HK-2 (cell line): ENCODE measurements around the gene TMEM131.

ENCODE experiments used
- DNase-seq: peaks from one replicate; pipeline ENCODE4 v3.0.0-alpha.2; 2018; ENCODE audit not compliant: unreplicated experiment

Gene TMEM131

DNA sequence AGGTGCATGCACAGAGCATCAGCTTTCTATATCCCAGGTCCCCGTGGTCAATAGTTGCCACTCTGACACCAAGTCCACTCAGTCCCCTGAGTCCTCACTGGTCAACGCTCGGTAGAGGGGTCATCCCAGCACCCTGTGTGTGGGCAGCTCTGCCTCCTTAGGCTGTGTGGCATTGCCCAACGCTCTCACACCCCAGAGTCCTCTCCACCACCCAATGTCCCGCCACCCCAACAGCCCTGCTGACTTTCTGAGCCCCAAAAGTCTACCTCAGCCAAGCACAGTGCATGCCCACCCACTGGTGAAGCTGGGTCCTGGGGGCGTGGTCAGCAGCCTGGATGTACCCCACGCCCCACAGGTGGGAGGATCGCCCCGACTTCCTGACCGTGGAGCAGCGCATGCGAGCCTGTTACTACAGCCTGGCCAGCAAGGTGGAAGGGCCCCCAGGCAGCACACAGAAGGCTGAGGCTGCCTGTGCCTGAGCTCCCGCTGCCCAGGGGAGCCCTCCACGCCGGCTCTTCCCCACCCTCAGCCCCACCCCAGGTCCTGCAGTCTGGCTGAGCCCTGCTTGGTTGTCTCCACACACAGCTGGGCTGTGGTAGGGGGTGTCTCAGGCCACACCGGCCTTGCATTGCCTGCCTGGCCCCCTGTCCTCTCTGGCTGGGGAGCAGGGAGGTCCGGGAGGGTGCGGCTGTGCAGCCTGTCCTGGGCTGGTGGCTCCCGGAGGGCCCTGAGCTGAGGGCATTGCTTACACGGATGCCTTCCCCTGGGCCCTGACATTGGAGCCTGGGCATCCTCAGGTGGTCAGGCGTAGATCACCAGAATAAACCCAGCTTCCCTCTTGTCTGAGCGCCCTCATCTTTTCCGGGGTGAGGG, 256.5 kb downstream of the TMEM131 start:
- DNase-seq: no peak

DNA sequence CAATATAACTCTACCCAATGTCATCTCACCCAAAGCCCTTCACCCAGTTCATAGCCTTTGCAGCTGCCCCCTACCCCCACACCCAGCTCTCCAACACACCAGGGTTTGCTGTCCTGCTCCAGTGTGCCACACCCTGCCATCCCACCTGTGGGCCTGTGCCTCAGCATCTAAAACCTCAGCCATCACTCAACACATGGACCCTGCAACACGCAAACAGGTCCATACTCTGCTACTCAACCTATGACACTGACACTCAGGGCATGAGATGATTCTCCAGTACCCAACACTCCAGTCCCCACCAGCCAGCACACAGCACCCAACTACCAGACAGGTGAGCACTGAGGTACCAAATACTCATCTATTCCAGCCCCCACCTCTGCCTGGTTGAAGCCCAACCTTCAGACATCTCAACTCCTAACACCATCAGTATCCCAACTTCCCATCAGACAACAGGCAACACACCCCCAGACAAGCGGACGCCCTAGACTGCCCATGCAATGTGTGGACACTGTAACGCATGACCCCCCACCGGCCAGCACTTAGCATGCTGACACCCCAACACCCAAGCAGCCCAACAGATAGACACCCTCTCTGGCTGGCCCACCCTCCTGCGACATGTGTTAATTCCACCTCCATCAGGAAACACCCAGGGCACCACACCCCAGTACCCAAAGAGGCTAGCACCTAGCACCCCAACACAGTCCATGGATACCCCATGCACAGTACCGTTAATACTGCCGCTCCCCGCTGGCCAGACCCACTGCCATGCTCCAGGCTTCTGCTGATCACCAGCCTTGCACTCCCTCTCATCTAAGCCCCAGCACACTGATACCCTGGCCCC, 257.3 kb downstream of the TMEM131 start:
- no peak for DNase-seq

DNA sequence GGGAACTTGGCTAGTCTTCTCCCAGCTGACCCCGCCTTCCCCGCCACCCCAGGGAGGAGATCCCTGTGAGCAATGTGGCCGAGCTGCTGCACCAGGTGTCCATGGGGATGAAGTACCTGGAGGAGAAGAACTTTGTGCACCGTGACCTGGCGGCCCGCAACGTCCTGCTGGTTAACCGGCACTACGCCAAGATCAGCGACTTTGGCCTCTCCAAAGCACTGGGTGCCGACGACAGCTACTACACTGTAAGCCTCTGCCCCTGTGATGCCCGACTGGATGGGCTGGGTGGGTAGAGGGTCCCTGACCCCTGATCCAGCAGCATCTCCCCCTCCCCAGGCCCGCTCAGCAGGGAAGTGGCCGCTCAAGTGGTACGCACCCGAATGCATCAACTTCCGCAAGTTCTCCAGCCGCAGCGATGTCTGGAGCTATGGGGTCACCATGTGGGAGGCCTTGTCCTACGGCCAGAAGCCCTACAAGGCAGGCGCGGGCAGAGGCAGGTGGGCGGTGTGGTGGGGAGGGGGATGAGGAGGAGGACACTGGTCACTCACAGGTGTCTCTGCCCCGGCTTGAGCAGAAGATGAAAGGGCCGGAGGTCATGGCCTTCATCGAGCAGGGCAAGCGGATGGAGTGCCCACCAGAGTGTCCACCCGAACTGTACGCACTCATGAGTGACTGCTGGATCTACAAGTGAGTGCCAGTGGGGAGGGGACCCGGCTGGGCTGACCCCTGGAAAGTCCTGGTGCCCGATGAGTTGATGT, 258.1 kb downstream of the TMEM131 start:
- DNase-seq: no peak

DNA sequence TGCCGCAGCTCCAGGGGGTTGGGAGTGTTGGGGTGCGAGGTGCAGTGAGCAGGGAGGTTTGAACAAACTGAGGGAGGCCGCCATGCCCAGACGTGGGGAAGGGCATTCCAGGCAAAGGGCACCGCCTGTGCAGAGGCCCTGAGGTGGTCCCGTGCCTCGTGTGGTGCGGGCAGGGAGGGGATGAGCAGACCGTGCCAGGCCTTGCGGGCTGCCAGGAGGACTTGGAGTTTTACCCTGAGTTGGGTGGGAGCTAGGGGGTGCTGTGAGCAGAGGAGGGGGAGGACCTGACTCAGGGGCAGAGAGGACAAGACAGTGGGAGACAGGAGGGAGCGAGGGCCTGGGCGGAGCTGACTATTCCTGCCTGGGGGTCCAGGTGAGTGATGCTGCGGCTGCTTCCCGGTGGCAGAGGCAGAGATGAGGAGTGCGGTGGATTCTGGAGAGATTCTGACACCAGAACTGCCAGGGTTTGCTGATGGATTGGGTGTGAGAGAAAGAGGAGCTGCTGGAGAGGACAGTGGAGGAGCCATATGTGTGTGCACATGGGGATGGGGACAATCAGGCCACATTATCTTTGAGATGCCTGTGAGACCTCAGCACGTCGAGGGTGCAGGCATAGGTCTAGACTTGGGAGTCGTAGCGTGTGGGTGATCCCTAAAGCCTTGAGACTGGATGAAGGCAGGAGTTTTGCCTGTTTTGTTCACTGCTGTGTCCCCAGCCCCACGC, 259.0 kb downstream of the TMEM131 start:
- no peak for DNase-seq

DNA sequence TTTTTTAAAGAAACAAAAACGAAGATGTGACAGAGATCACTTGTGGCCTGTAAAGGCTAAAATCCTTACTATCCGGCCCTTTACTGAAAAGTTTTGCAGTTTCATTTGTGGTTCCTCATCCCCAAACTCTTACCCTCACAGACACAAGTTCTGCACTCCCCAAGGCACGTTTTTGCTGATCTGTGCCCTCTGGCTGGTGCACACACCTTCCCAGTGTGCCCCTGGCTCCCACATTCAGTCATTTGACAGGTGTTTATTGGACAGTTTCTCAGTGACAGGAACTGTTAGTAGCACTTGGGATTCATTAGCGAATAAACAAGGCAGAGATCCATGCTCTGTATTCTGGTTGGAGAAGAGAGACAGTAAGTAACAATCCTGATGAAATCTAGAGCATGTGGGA, 259.6 kb downstream of the TMEM131 start:
- DNase-seq: no peak

DNA sequence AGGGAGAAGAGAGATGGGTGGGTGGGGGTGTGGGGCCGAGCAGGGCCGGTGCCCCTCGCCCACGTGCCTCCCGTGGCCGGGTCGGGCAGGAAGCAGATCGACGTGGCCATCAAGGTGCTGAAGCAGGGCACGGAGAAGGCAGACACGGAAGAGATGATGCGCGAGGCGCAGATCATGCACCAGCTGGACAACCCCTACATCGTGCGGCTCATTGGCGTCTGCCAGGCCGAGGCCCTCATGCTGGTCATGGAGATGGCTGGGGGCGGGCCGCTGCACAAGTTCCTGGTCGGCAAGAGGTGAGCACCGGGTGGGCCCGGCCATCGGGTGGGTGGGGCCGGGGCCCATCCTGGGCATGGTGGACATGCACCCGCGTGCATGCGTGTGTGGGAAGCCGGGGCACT, 260.6 kb downstream of the TMEM131 start:
- no peak for DNase-seq

DNA sequence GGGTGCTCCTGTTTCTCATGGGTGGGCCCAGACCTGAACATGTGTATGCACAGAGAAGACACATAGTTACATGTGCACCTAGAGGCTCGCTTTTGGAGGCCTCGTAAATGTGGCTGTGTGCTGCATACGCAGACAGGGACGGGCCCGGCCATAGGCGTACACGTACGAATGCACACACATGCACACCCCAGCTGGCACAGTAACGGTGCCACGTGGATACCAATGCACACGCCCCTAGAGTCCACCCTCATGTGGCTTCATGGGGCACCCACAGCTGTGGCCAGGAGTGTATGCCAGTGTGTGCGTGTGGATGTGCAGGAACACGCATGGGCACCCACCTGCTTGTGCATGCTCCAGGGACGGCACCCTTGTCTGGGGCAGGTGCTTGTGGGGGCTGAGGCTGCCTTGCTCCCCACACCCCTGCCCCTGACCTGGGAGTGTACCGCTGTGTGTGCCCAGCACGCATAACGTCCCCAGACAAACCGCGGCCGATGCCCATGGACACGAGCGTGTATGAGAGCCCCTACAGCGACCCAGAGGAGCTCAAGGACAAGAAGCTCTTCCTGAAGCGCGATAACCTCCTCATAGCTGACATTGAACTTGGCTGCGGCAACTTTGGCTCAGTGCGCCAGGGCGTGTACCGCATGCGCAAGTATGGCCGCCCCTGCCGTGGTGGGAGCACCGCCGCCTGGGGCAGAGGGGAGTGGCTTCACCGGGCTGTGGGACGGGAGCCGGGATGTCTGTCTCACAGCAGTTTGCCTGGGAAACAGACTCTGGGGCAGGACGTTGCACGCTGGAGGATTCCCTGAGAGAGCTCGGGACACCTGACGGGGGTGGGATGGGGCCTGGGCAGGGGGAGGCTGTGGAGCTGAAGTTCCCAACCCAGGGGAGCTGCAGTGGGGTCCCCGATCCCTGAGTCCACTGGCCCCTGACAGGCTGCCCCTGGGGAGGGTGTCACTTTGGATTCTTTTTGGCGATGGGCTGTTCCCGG, 261.4 kb downstream of the TMEM131 start:
- DNase-seq: no peak

DNA sequence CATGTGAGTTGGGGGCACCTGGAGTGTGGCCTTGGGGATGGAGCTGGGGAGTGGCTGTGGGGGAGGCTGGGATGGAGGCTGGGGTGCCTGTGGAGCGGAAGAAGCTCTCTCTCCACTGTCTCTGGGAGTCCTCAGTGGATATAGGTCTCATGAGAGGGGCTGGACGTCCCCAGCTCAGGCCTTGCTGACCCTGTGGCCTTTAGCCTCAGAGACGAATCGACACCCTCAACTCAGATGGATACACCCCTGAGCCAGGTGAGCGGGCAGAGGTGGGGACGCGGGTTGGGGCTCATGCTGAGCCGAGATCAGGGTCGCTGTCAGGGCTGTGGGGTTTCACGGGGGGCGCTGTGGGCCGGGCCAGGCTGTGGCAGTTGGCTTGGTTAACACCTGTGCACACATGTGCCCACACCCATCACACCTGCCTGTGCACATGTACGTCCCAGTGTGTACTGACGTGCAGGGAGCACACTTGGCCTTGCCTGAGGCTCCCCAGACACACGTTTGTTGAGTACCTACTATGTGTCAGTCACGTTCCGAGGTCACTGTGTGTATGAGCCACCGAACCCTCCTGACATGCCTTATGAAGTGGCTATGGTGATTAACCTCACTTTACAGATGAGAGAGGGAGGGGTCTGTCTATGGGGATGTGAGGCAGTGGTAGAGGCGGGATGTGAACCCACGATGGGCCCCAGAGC, 262.3 kb downstream of the TMEM131 start:
- DNase-seq: no peak

DNA sequence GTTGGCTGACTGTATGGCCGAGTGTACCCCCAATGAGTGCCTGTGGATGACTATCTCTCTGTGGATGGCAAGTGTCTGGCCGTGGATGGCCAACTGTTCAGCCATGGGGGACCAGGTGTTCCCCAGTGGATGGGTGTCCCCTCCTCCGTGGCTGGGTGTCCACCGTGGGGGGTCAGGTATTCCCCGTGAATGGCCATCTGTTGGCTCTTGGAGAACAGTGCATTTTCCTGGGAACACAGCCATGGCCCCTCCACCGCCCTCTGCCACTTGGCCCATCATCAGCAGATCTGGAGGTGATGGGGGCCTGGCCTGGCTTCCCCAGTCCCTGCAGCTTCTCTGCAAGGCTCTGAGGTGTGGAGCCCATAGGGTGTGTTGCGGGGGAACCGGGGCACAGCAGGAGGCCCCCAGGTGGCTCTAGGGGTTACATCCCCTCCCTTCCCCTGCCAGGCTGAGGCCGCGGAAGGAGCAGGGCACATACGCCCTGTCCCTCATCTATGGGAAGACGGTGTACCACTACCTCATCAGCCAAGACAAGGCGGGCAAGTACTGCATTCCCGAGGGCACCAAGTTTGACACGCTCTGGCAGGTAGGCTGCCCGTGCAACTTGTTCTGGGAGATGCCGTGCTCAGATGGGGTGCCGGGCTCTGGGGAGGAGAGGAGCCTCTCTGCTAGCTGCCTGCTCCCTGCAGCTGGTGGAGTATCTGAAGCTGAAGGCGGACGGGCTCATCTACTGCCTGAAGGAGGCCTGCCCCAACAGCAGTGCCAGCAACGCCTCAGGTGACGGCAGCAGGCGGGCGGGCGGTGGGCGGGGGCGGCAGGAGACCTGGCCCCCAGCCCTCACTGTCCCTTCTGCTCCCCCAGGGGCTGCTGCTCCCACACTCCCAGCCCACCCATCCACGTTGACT, 263.1 kb downstream of the TMEM131 start:
- DNase-seq: no peak

DNA sequence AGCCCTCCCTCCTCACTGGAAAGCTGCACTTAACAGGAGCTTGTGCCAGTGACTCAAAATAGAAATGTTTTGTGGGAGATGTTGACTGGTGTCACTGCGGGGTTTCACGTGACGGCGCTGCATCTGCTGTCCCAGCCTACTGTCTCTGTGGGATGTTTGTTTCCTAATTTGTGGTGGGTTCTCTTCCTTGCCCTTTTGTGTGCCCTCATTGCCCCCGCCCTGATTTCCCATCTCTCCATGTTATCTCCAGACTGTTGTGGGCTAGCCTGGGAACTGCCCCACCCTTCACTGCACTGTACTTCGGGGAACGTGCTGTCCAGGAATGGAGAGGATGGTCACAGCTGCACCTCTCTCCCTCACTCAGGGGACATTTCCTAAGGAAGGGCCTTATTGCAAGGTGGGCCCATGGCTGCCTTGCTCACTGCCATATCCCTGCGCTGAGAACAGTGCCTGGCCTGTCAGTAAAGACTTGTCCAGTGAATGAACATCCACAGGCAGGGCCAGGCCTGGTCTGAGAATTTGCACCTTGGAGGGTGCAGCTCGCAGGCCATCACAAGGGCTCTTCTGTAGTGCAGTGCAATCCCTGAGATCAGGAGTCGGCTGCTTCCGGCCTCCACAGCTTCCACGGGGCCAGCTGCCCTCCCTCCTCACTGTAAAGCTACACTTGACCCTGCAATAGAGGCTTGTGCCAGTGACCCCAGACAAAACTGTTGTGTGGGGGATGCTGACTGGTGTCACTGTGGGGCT, 264.3 kb downstream of the TMEM131 start:
- no peak for DNase-seq

DNA sequence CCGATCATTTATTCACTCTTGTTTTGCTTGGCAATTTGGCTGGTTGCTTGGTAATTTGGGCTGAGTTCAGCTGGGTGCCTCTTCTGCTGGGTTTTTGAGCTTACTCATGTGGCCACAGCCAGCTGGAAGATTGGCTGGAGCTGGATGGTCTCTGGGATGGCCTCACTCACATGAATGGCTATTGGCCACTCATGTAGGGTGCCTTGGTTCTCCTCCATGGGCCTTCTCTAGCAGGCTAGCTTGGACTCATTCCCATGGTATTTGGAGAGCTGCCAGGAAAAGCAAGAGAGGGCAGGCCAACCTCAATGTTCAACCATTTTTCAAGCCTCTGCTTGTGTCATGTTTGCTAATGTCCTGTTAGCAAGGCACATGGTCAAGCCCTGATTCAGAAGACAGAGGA, 265.5 kb downstream of the TMEM131 start:
- DNase-seq: peak; percentile 17

DNA sequence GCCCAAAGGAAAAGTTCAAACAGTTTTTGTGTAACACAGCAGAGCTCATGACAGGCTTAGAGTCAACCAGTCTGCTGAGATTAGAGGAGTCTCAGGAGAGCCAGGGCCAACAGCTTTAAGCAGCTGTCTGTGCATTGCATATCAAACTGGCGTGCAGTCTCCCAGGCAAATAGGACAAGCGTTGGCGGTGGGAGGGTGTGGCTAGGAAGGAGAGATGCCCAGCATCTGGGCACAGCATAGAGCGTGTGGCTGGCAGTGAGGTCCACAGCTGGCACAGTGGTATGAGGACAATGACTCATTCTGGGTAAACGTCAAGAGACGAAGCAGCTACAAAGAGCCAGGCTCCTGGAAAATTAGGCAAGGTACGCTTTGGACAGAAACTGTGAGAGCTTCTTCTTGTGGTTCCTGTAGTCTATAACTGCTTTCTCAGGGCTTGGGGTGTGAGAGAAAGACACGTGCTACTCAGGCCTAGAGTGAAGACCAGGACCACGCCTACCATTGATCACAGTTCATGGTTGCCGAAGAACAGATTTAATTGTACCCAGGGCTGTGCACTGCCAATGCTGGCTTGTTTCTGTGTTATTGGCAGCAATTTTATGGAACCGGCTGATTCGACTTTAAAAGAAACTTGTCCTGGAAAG, 267.5 kb downstream of the TMEM131 start:
- DNase-seq: no peak

DNA sequence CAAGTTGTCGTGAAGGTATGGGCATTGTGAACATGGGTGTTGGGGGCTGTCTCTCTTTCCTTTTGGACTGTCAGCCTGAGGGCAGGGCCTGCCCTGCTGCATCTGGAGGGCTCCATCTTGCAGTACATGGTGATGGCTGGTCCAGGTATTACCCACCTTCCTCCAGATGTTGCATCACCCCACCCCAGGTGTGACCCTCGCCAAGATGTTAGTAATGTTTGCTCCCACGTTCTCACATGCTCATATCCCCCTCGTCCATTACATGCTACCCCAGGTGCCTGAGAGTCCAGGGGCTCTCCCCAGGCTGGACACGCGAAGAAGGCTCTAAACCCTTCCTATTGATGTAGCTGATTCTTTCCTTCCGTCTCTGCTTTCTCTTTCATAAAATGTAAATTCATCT, 268.5 kb downstream of the TMEM131 start:
- no peak for DNase-seq

DNA sequence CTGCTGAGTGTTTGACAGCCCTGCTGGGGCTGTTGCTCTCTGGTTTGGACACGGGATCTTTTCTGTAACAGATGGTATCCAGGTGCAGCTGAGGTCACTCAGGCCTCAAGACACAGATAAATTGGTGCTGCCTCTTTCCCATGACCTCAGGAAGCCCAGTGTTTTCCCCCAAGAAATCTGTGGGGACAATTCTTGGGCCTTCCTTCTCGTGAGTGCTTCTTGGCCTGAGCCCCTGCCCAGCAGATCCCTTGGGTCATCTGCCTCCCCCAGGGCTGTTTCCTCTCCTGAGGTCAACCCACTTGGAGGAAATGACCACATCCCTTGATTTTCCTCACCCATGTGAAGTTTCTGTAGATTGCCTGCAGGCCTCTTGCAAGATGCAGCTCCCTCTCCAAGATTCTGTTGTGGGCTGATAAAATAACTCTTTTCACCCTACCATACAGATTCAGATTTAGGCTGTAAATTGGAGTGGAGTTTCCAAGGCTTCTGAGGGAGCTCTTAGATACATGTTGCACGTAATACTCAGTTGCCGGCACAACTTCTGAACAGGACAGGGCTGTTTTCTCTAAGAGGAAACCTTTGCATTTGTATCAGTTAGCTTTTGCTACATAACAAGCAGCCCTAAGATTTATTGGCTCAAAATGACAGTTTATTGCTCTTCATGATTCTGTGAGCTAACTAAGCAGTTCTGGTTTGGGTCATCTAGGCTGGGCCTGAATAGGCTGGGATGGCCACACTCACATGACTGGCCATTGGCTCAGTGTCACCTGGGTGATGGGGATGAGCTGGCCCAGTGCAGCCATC, 269.3 kb downstream of the TMEM131 start:
- DNase-seq: no peak

DNA sequence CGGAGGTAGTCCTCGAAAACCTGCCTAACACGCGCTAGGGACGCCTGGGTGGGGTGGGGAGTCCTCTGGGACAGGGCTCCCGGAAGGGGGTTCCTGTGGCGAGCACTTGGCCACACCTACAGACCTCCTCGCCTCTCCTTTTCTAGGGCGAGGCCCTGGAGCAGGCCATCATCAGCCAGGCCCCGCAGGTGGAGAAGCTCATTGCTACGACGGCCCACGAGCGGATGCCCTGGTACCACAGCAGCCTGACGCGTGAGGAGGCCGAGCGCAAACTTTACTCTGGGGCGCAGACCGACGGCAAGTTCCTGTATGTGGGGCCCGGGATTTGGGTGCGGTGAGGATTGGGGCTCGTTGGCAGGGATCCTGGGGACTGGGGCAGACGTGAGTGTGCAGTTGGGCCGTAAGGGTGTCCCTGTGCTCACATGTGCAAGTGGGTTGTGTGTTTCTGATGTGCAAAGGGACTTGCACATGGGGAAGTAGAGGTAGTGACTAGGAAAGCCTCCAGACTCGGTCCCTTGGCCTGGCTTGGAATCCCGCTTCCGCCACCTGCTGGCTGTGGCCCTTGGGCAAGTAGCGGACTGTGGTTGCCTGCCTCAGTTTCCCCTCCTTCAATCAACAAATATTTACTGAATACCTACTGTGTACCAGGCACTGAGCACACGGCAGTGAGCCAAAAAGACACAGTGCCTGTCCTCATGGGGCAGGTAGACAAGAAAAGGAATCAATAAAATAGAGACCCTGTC, 270.6 kb downstream of the TMEM131 start:
- DNase-seq: no peak

DNA sequence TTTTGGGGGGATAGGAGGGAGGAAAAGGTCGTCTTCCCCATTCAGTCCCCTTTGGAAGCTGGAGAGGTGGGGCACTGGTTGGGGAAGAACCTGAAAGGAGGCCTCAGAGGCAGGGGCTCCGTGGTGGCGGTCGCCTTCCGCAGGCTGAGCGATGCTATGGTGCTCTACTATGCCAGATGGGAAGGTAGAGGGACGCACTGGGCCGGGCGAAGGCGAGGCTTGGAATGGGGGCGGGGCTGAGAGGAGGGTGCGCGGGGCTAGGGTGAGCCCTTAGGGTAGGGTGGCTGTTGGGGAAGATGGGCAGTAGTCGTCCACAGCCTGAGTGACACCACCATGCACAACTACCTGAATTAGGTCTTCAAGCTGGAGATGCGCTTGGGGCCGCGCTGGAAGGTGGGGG, 271.2 kb downstream of the TMEM131 start:
- no peak for DNase-seq
